ENCODE data around the gene OR8I2.
"Not testable (repeated sequence)": the region's sequence is repeated elsewhere in the genome, so short reads cannot be mapped to it uniquely, and the experiment has no call there.

OR8I2 gene

GRCh38 chr11:56093008-56093407 lies at the start of gene OR8I2:
OR8I2 (plus strand) TSS chr11:56093308; CDS start chr11:56093308, 0 bp downstream.
- TF ChIP-seq ZNF274 (IDR thresholded peaks at IDR 0.05; ENCODE audit: low read depth, low read length): no peak
- no peak within 1 kb of the TSS for H3K4me3 ChIP-seq (ENCODE audit: low read length)

GRCh38 chr11:56045538-56045937 lies 47.6 kb upstream of the OR8I2 start:
- TF ChIP-seq ZNF274 (IDR thresholded peaks at IDR 0.05; ENCODE audit: low read depth, low read length): no peak
- H3K4me3 ChIP-seq (ENCODE audit: low read length): no peak overlapping the region

- H3K4me3 ChIP-seq (ENCODE audit: low read length): no peak overlapping the region
- TF ChIP-seq ZNF274 (IDR thresholded peaks at IDR 0.05; ENCODE audit: low read depth, low read length): no peak
Measured at GRCh38 chr11:56048480-56048879, 44.6 kb upstream of the OR8I2 start.

GRCh38 chr11:56049487-56049886 lies 43.6 kb upstream of the OR8I2 start:
- no peak overlapping the region for H3K4me3 ChIP-seq (ENCODE audit: low read length)
- TF ChIP-seq ZNF274 (IDR thresholded peaks at IDR 0.05; ENCODE audit: low read depth, low read length): no peak

- H3K4me3 ChIP-seq (ENCODE audit: low read length): not testable (repeated sequence)
Measured at GRCh38 chr11:56056366-56056765, 36.7 kb upstream of the OR8I2 start.

- not testable (repeated sequence) for H3K4me3 ChIP-seq (ENCODE audit: low read length)
Measured at GRCh38 chr11:56057661-56058237, 35.4 kb upstream of the OR8I2 start.

- H3K4me3 ChIP-seq (ENCODE audit: low read length): not testable (repeated sequence)
Measured at GRCh38 chr11:56058260-56058780, 34.8 kb upstream of the OR8I2 start.

GRCh38 chr11:56066980-56067379 lies 26.1 kb upstream of the OR8I2 start:
- H3K4me3 ChIP-seq (ENCODE audit: low read length): no peak overlapping the region
- TF ChIP-seq ZNF274 (IDR thresholded peaks at IDR 0.05; ENCODE audit: low read depth, low read length): no peak

- no peak for TF ChIP-seq ZNF274 (IDR thresholded peaks at IDR 0.05; ENCODE audit: low read depth, low read length)
- H3K4me3 ChIP-seq (ENCODE audit: low read length): no peak overlapping the region
Measured at GRCh38 chr11:56089697-56090096, 3.4 kb upstream of the OR8I2 start.

- TF ChIP-seq ZNF274 (IDR thresholded peaks at IDR 0.05; ENCODE audit: low read depth, low read length): no peak
- no peak within 1 kb of the TSS for H3K4me3 ChIP-seq (ENCODE audit: low read length)
Measured at GRCh38 chr11:56103210-56103737, 10.2 kb downstream of the OR8I2 start, which contains the start of gene OR8H2. OR8H2 (plus strand) TSS chr11:56103687; CDS start chr11:56105043, 1,356 bp downstream.

GRCh38 chr11:56122073-56122472 lies 29.0 kb downstream of the OR8I2 start, which contains the start of gene OR8H3:
OR8H3 (plus strand) TSS chr11:56122373; CDS start chr11:56122373, 0 bp downstream.
- no peak for TF ChIP-seq ZNF274 (IDR thresholded peaks at IDR 0.05; ENCODE audit: low read depth, low read length)
- H3K4me3 ChIP-seq (ENCODE audit: low read length): no peak within 1 kb of the TSS

- no peak for TF ChIP-seq ZNF274 (IDR thresholded peaks at IDR 0.05; ENCODE audit: low read depth, low read length)
- H3K4me3 ChIP-seq (ENCODE audit: low read length): no peak within 1 kb of the TSS
Measured at GRCh38 chr11:56140151-56140661, 47.1 kb downstream of the OR8I2 start, which contains the start of gene OR8J3. OR8J3 (minus strand) TSS chr11:56140201; CDS start chr11:56137718, 2,483 bp downstream.

- not testable (repeated sequence) for H3K4me3 ChIP-seq (ENCODE audit: low read length)
Measured at GRCh38 chr11:56143681-56144080, 50.6 kb downstream of the OR8I2 start.

Measured in GM08714 (cell line).